ENCODE results near the gene UCKL1.
"Not testable (repeated sequence)": the region's sequence is repeated elsewhere in the genome, so short reads cannot be mapped to it uniquely, and the experiment has no call there.

UCKL1 gene

DNA sequence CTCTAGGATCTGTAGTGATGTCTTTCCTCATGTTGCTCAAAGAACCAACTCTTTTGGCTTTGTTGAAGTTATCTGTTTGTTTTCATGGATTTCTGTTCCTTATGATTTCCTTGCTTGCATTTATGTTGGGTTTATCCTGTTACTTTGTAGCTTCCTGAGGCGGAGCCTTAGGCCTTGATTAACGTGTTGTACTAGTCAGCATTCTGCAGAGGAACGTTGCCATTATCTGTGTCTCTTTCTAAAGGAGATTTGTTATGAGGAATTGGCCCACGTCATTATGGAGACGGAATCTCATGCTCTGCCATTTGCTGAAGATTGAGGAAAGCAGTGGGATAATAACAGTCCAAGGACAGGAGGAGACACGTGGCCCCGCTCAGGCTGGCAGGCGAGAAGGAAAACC is 29.9 kb downstream of the UCKL1 start:
- peak overlapping the region; percentile 80 for H3K27ac ChIP-seq
- TF ChIP-seq CTCF (conservative IDR thresholded peaks at IDR 0.05): no peak

DNA sequence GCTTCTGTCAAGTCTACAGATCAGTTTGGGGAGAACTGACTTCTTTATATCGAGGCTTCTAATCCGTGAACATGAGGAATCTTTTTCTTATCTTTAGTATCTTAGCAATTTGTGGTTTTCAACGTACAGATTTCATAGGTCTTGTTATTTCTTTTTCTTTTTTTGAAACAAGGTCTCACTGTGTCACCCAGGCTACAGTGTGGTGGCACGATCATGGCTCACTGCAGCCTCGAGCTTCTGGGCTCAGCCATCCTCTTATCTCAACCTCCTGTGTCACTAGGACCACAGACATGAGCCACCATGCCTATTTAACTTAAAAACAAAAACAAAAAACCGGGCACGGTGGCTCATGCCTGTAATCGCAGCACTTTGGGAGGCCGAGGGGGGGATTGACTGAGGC is 32.0 kb downstream of the UCKL1 start:
- TF ChIP-seq CTCF (conservative IDR thresholded peaks at IDR 0.05): no peak

GRCh38 chr20:63923651-63924050 is 32.6 kb downstream of the UCKL1 start:
- H3K27ac ChIP-seq: no peak overlapping the region; the same call in 1 of the 2 replicates
- no peak for TF ChIP-seq CTCF (conservative IDR thresholded peaks at IDR 0.05)

More for the DNA sequence above, 32.0 kb downstream of the UCKL1 start:
- peak overlapping the region; percentile 80 for H3K27ac ChIP-seq

DNA sequence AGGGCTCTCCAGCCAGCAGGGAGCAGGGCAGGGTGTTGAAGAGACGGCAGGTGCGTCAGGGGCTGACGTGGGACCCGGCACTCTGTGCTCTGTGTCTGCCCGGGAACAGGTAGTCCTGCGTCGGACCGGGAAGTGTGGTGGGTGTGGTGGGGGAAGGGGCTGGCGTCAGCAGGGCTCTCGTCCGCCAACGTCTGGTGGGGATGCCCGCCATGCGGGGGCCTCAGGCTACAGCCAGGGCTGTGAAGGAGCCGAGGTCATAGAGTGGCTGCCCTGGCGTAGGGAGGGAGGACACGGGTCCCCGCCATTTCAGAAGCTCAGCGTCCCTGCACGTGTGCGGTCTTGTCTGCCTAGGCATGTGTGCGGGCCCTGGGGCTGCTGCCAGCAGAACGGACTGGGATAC is 36.0 kb downstream of the UCKL1 start:
- no peak overlapping the region; the same call in 1 of the 2 replicates for H3K27ac ChIP-seq
- no peak for TF ChIP-seq CTCF (conservative IDR thresholded peaks at IDR 0.05)

DNA sequence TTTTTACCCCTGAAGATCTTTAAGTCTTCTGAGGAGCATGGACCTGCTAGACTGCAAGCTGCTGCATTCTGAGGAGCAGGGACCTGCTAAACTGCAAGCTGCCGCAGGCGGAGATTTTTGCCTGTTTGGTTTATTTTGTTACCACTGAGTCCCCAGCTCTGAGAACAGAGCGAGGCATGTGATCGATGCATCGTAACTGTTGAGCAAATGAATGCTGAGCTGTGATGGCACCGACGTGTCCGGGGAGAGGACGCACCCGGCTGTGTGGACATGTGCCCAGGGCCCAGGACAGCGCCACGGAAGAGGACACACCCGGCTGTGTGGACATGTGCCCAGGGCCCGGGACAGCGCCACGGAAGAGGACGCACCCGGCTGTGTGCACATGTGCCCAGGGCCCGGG is 37.1 kb downstream of the UCKL1 start:
- TF ChIP-seq CTCF (conservative IDR thresholded peaks at IDR 0.05): no peak
- H3K27ac ChIP-seq: no peak overlapping the region

GRCh38 chr20:63917811-63918210 is 38.4 kb downstream of the UCKL1 start:
- H3K27ac ChIP-seq: no peak overlapping the region
- TF ChIP-seq CTCF (conservative IDR thresholded peaks at IDR 0.05): no peak

GRCh38 chr20:63916371-63916939 is 39.8 kb downstream of the UCKL1 start:
- not testable (repeated sequence) for H3K27ac ChIP-seq

DNA sequence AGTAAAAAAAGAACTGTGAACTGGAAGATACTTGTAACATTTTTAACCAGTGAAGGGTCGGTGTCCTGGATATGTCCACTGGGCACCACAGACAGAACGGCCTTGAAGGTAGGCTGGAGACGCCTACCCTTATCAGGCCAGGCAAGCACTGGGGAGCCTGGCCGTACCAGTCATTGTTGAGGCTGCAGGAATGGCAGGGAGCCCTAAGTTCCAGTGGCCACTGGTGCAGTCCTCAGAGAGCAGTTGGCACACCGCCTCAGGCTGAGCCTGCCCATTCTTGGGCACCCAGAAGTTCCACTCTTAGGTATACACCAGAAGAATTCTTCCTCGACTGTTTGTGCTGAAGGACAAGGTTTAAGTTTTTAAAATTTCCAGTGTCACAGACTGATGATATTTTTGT is 40.7 kb downstream of the UCKL1 start:
- TF ChIP-seq CTCF (conservative IDR thresholded peaks at IDR 0.05): no peak
- H3K27ac ChIP-seq: 0 out of 2 replicates have a peak overlapping the region, but pooled peaks have one; percentile 24
